HG03571 (cell line): ENCODE results near the gene CDKN2AIP.

Experiments used
- ATAC-seq: cut with Tn5 transposase; IDR thresholded peaks from one replicate; pipeline ENCODE4 v1.9.1; 2021; ENCODE audit not compliant: unreplicated experiment

The CDKN2AIP gene

GRCh38 chr4:183492791-183493222 lies 48.4 kb downstream of the CDKN2AIP start:
- ATAC-seq = no peak

- ATAC-seq = no peak
Measured at GRCh38 chr4:183493246-183493645, 48.8 kb downstream of the CDKN2AIP start.

- ATAC-seq = no peak
Measured at GRCh38 chr4:183495184-183495583, 50.7 kb downstream of the CDKN2AIP start.
